ENCODE results near the gene PATJ.
A peak's percentile ranks its signal among the peaks of the same experiment; 100 is the strongest.
"Not testable (repeated sequence)": the region's sequence is repeated elsewhere in the genome, so short reads cannot be mapped to it uniquely, and the experiment has no call there.

PATJ gene, protein sequence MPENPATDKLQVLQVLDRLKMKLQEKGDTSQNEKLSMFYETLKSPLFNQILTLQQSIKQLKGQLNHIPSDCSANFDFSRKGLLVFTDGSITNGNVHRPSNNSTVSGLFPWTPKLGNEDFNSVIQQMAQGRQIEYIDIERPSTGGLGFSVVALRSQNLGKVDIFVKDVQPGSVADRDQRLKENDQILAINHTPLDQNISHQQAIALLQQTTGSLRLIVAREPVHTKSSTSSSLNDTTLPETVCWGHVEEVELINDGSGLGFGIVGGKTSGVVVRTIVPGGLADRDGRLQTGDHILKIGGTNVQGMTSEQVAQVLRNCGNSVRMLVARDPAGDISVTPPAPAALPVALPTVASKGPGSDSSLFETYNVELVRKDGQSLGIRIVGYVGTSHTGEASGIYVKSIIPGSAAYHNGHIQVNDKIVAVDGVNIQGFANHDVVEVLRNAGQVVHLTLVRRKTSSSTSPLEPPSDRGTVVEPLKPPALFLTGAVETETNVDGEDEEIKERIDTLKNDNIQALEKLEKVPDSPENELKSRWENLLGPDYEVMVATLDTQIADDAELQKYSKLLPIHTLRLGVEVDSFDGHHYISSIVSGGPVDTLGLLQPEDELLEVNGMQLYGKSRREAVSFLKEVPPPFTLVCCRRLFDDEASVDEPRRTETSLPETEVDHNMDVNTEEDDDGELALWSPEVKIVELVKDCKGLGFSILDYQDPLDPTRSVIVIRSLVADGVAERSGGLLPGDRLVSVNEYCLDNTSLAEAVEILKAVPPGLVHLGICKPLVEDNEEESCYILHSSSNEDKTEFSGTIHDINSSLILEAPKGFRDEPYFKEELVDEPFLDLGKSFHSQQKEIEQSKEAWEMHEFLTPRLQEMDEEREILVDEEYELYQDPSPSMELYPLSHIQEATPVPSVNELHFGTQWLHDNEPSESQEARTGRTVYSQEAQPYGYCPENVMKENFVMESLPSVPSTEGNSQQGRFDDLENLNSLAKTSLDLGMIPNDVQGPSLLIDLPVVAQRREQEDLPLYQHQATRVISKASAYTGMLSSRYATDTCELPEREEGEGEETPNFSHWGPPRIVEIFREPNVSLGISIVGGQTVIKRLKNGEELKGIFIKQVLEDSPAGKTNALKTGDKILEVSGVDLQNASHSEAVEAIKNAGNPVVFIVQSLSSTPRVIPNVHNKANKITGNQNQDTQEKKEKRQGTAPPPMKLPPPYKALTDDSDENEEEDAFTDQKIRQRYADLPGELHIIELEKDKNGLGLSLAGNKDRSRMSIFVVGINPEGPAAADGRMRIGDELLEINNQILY (N-terminal part only)

DNA sequence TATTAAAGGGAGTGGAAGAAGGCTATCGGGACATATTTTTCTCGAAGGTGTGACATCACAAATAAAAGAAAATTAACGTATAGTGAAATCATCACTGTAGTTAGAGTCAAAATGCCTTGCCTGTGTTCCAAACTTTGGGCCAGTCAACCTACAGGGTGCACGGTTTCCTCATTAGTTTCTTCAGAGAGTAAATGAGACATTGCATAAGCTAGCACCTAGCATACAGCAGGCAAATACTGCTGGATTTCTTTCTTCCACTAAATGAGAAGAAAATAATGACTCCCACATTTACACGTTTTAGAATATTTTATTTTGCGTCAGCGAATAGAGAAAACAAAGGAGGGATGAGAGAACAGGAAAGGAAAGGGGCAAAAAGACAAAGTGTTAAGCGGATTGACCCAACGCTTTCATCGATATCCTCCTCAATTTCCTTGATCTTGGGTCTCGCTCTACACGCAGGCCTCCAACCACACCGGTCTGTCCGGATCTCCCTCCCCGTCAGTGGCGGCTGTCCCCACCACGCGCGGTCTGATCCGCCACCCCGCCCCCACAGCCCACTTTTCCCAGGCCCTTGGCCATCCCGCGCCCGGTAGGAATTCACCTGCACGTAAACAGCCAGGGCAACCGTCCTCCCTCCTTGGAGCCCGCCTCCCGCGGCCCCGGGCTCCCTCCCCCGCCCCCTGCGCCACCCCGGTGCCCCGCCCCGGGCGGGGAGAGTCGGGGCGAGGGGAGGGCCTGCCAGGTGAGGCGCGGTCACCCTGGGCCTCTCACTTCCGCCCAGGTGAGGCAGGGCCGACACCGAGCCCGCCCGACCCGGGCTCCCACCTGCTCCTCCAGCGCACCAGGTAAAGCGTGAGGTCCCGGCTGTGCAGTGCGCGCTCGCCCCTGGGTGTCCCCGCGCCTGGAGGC lies at the start of gene PATJ:
Gene PATJ (plus strand): TSS at position 770 of the 909 bp plus-strand sequence. CDS start 20,413 bp downstream, outside the sequence.
- DNase-seq (ENCODE audit: low read depth, low spot score): peak; percentile 62

GRCh38 chr1:61699911-61700851 lies 42.1 kb upstream of the PATJ start:
- no peak for DNase-seq (ENCODE audit: low read depth, low spot score)

GRCh38 chr1:61708953-61709907 lies 33.0 kb upstream of the PATJ start:
- peak; percentile 31 for DNase-seq (ENCODE audit: low read depth, low spot score)

GRCh38 chr1:61709908-61710289 lies 32.4 kb upstream of the PATJ start:
- no peak for DNase-seq (ENCODE audit: low read depth, low spot score)

DNA sequence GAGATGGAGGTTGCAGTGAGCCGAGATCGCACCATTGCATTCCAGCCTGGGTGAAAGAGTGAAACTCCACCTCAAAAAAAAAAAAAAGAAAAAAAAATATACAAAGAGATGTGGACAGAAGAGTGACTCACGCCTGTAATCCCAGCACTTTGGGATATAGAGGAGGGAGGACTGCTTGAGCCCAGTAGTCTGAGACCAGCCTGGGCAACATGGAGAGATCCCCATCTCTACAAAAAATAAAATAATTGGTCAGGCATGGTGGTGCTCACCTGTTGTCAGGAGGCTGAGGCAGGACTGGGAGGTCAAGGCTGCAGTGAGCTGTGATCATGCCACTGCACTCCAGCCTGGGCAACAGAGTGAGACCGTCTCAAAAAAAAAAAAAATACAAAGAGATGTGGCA lies 31.0 kb upstream of the PATJ start:
- DNase-seq (ENCODE audit: low read depth, low spot score): peak; percentile 41

- DNase-seq (ENCODE audit: low read depth, low spot score): no peak
Observed at GRCh38 chr1:61711969-61712368, 30.3 kb upstream of the PATJ start.

GRCh38 chr1:61718996-61719663 lies 23.1 kb upstream of the PATJ start:
- DNase-seq (ENCODE audit: low read depth, low spot score): not testable (repeated sequence)

DNA sequence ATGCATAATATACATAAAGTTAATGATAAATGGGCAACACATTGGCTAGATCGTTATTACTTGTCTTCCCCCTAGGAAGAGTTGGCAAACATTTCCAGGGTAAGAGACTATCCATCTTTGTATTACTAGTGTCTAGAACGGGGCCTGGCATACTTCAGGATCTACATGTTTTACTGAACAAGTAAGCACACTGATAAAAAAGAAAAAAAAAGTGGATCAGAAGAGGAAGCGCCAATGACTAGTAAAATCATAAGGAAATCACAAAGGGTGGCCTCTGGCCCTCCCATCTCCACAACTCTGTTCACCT lies 17.8 kb upstream of the PATJ start:
- no peak for DNase-seq (ENCODE audit: low read depth, low spot score)

- DNase-seq (ENCODE audit: low read depth, low spot score): peak; percentile 95
Observed at GRCh38 chr1:61724813-61725694, 17.2 kb upstream of the PATJ start, which contains the start of gene TM2D1. TSS of gene TM2D1 (minus strand) at chr1:61725141. CDS start at chr1:61725120, 21 bp downstream.

DNA sequence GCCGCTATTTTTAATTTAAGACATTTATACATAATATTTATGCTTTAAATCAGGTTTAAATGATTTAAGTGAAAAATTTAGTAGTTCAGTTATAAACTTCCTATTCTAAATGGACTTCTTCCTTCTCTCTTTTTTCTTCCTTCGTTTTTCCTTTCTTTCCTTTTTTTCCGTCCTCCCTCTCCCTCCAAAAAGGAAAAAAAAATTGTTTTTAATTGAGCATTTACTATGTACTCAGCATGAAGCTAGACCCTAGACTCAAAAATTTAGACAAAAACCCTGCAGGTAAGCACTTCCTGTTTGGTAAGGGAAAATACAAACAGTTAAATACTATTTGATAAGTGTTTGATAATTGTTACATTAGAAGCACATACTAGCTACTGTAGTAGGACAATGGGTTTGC lies 14.7 kb upstream of the PATJ start:
- DNase-seq (ENCODE audit: low read depth, low spot score): no peak

DNA sequence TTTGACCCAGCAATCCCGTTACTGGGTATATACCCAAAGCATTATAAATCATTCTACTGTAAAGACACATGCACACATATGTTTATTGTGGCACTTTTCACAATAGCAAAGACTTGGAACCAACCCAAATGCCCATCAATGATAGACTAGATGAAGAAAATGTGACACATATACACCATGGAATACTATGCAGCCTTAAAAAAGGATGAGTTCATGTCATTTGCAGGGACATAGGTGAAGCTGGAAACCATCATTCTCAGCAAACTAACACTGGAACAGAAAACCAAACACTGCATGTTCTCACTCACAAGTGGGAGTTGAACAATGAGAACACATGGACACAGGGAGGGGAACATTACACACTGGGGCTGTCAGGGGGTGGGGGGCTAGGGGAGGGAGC lies 11.6 kb upstream of the PATJ start:
- not testable (repeated sequence) for DNase-seq (ENCODE audit: low read depth, low spot score)

DNA sequence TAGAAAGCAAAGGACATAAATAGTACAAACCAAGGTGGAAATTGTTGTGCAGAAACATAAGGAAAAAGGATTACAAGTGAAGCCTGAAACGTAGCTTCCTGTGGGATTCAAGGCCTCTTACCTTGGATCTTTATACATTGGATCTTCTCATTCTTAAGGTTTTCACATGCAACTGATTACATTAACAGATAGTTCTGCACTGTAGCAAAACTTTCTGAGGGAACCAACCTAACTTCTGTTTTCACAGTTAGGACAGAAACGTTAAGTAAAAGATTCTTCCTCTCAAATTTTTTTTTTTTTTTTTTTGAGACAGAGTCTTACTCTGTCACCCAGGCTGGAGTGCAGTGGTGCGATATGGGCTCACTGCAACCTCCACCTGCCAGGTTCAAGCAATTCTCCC lies 9.6 kb upstream of the PATJ start:
- DNase-seq (ENCODE audit: low read depth, low spot score): no peak

GRCh38 chr1:61740751-61741700 lies 1.3 kb upstream of the PATJ start:
- no peak for DNase-seq (ENCODE audit: low read depth, low spot score)

DNA sequence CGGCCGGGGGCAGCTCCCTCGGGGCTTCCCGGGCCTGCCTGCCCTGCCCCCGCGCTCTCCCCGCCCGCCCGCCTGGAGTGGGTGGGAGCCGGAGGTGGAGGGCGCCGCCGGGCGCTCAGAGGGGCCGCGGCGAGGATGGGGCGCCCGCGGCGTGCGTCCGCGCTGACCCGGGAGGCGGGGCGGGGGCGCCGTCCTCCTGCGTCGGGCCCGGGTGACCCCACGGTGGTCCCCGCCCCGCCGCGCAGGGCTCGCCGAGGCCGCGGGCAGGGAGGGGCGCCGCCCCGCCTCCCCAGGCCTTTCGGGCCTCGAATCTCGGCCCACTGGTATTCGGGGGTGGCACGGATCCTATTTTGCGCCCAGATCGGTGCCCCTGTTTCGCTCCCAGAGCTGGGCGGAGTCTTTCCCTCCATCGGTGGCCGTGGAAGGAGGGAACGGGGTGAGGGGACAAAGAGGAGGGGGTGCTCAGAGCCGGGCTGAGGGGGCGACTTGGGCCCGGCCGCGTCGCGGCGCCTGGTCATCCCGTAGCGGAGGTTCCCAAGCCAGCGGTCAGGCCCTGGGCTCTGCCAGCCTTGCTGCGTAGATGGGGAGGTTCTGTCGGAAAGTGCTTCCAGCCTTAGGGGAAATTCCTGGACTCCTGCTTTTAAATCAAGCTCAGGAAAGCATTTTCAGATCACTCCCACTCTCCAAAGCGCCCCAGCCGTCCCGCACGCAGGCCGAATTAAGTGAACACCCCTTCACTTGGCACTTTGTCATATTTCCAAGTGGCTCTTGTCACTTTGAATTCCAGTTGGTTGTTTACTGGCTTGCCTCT lies 545 bp downstream of the PATJ start:
- DNase-seq (ENCODE audit: low read depth, low spot score): peak; percentile 76

GRCh38 chr1:61743431-61743705 lies 1.1 kb downstream of the PATJ start:
- no peak for DNase-seq (ENCODE audit: low read depth, low spot score)
